Amniotic stem cell (primary cell): ENCODE results near the gene CYP27A1.
"Not testable (repeated sequence)": the region's sequence is repeated elsewhere in the genome, so short reads cannot be mapped to it uniquely, and the experiment has no call there.

Experiments used
- DNase-seq: peaks from one replicate; lab custom pipeline; 2025; lab: John Stamatoyannopoulos, UW

Gene CYP27A1

GRCh38 chr2:218781691-218782527 lies at the start of gene CYP27A1:
Gene CYP27A1, plus strand, starts transcription at chr2:218782147. Its CDS starts 36 bp downstream, at chr2:218782183.
- no peak for DNase-seq

- no peak for DNase-seq
These were observed 49.2 kb upstream of the CYP27A1 start for GRCh38 chr2:218732761-218733158.

- no peak for DNase-seq
These were observed 48.6 kb upstream of the CYP27A1 start for GRCh38 chr2:218733171-218734021.

- DNase-seq, result no peak
These were observed 47.6 kb upstream of the CYP27A1 start for GRCh38 chr2:218734190-218734975.

- no peak for DNase-seq
These were observed 45.4 kb upstream of the CYP27A1 start for GRCh38 chr2:218736531-218736930.

- DNase-seq, result no peak
These were observed 38.9 kb upstream of the CYP27A1 start for GRCh38 chr2:218743068-218743467.

- DNase-seq, result no peak
These were observed 37.3 kb upstream of the CYP27A1 start for GRCh38 chr2:218744615-218745014.

GRCh38 chr2:218745160-218745558 lies 36.8 kb upstream of the CYP27A1 start:
- no peak for DNase-seq

- DNase-seq, result no peak
These were observed 36.1 kb upstream of the CYP27A1 start for GRCh38 chr2:218745559-218746469.

- no peak for DNase-seq
These were observed 35.5 kb upstream of the CYP27A1 start for GRCh38 chr2:218746470-218746795.

- no peak for DNase-seq
These were observed 35.0 kb upstream of the CYP27A1 start for GRCh38 chr2:218746960-218747359.

- DNase-seq, result no peak
These were observed 33.1 kb upstream of the CYP27A1 start for GRCh38 chr2:218748741-218749441.

- DNase-seq, result no peak
These were observed 27.7 kb upstream of the CYP27A1 start for GRCh38 chr2:218754201-218754600.

- no peak for DNase-seq
These were observed 27.2 kb upstream of the CYP27A1 start for GRCh38 chr2:218754781-218755180.

- no peak for DNase-seq
These were observed 26.8 kb upstream of the CYP27A1 start for GRCh38 chr2:218755198-218755566.

GRCh38 chr2:218755567-218756404 lies 26.2 kb upstream of the CYP27A1 start:
- DNase-seq, result no peak

GRCh38 chr2:218756599-218757377 lies 25.2 kb upstream of the CYP27A1 start:
- DNase-seq, result no peak

- no peak for DNase-seq
These were observed 20.2 kb upstream of the CYP27A1 start for GRCh38 chr2:218761795-218762194.

GRCh38 chr2:218772759-218773158 lies 9.2 kb upstream of the CYP27A1 start:
- not testable (repeated sequence) for DNase-seq
